Epithelial cell of esophagus (primary cell): ENCODE data around the gene GRAP.

ENCODE experiments used
- DNase-seq: peaks from one replicate; pipeline ENCODE4 v3.0.0; 2010; ENCODE audit warnings: low read depth
- H3K4me3 ChIP-seq: 2 replicates; pipeline ENCODE4 v1.5.1; 2011; ENCODE audit warnings: mild to moderate bottlenecking, low read length, control low read depth
- TF ChIP-seq, protein P1 (sequence below): IDR thresholded peaks from 2 replicates; pipeline ENCODE4 v1.5.1; 2011; ENCODE audit warnings: low read depth, mild to moderate bottlenecking, low read length, control low read depth, inconsistent platforms; ENCODE audit not compliant: insufficient read depth; ENCODE audit errors: missing control alignments

The GRAP gene

DNA sequence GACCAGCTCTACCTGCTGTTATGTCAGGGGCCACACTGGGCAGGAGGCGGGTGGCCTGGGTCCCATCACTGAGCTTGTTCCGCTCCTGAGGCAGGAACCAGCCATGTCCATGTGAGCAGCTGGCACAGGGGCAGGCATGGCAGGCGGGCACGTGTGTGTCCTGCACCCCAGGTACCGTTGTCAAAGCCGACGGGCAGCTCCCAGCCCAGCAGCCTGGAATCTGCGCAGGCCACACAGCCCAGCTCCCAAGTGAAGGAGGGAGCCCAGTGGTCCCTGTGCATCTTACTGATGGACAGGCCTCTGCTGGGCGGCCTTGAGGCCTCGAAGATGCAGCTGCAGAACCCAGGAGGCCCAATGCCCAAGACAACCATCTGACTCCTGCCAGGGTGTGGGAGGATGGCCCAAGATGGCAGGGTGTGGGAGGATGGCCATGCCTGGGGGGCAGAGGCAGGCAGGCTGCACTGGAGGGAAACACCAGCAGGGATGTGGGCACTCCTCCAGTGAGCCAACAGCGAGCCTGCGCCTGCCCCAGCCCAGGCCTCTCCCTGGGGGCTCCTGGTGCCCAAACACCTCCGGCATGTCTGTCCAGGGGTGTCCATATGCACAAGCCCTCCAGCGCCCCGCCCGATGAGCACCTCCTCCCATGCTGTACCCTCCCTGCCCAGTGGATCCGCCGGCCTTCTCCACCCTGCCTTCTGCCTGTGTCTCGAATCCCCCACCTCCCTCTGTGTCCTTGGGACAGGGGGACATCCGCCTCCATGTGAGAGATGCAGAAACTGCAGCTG, 55.0 kb downstream of the GRAP start:
- no peak for DNase-seq
- TF ChIP-seq, protein P1, sequence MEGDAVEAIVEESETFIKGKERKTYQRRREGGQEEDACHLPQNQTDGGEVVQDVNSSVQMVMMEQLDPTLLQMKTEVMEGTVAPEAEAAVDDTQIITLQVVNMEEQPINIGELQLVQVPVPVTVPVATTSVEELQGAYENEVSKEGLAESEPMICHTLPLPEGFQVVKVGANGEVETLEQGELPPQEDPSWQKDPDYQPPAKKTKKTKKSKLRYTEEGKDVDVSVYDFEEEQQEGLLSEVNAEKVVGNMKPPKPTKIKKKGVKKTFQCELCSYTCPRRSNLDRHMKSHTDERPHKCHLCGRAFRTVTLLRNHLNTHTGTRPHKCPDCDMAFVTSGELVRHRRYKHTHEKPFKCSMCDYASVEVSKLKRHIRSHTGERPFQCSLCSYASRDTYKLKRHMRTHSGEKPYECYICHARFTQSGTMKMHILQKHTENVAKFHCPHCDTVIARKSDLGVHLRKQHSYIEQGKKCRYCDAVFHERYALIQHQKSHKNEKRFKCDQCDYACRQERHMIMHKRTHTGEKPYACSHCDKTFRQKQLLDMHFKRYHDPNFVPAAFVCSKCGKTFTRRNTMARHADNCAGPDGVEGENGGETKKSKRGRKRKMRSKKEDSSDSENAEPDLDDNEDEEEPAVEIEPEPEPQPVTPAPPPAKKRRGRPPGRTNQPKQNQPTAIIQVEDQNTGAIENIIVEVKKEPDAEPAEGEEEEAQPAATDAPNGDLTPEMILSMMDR: no peak
- H3K4me3 ChIP-seq: no peak overlapping the region

DNA sequence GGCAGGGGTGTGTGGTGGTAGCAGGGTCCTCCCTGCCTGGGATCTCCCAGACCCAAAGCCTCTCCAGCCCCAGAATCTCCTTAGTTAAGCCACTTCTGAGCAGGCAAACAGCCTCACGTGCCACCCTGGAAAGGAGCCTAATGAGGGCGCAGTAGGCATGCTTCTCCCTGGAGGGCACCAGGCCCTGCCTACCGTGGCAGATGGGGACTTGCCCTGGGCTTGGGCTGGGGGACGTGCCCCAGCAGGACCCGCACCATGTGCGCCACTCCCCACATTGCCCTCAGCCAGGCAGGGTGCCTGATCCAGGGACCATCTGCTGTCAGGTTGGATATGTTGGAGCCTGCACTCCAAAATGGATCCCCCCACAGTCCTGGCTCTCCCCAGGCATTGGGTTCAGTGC, 56.4 kb downstream of the GRAP start:
- TF ChIP-seq, protein P1: peak; percentile 4
- H3K4me3 ChIP-seq: no peak overlapping the region
- DNase-seq: no peak

GRCh38 chr17:18988546-18989173, 58.1 kb downstream of the GRAP start:
- no peak for DNase-seq
- H3K4me3 ChIP-seq: no peak overlapping the region
- TF ChIP-seq, protein P1: no peak

DNA sequence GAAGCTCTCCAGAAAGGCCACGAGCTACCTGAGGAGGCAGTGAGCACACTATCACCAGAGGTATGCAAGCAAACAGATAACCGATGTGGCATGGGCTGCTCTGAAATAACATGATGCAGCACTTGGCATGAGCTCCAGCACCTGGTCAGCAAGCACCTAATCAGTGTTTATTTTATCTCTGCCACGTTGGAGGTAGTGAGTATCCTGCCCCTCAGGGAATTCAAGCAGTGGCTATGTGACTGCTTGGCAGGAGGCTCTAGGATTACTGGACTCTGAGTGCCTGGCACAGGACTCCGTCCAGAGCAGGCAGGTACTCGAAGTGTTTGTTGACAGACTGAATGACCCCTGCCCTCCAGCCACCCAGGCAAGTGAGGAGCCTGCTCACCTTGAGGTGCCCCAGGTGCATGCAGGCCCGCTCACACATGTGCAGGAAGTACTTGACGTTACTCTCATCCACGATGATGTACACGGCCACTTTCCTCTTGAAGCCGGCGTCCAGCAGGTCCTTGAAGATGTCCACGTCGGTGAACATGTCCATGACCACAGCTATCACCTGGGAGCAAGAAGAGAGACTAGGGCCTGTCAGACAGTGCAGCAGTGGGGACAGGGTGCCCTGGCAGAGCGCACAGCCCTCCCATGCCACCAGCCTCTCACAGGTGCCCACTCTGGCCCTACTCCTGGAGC, 58.8 kb downstream of the GRAP start:
- no peak for DNase-seq
- TF ChIP-seq, protein P1: no peak
- no peak overlapping the region for H3K4me3 ChIP-seq

DNA sequence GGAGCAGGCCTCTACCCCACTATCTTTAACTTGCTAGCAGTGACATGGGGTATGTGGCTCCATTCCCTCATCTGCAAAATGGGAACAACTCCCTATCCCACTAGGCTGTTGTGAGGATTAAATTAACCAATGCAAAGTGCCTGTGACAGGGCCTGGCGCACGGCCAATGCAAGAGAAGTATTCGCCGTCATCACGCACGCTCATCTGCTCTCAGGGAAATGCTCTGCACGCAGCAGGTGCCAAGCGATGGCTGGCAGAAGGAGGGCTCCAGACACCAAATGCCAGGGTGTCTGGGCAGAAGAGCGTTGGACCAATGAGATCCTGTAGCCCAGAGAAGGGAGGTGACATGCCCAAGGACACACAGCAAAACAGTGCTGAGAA, 59.5 kb downstream of the GRAP start:
- no peak for DNase-seq
- TF ChIP-seq, protein P1: no peak
- no peak overlapping the region for H3K4me3 ChIP-seq

GRCh38 chr17:18986541-18987229, 60.1 kb downstream of the GRAP start:
- TF ChIP-seq, protein P1: no peak
- H3K4me3 ChIP-seq: no peak overlapping the region
- DNase-seq: no peak
